ENCODE measurements around the gene LRRC8A.
A peak's percentile ranks its signal among the peaks of the same experiment; 100 is the strongest.
"Not testable (repeated sequence)": the region's sequence is repeated elsewhere in the genome, so short reads cannot be mapped to it uniquely, and the experiment has no call there.

LRRC8A gene

DNA sequence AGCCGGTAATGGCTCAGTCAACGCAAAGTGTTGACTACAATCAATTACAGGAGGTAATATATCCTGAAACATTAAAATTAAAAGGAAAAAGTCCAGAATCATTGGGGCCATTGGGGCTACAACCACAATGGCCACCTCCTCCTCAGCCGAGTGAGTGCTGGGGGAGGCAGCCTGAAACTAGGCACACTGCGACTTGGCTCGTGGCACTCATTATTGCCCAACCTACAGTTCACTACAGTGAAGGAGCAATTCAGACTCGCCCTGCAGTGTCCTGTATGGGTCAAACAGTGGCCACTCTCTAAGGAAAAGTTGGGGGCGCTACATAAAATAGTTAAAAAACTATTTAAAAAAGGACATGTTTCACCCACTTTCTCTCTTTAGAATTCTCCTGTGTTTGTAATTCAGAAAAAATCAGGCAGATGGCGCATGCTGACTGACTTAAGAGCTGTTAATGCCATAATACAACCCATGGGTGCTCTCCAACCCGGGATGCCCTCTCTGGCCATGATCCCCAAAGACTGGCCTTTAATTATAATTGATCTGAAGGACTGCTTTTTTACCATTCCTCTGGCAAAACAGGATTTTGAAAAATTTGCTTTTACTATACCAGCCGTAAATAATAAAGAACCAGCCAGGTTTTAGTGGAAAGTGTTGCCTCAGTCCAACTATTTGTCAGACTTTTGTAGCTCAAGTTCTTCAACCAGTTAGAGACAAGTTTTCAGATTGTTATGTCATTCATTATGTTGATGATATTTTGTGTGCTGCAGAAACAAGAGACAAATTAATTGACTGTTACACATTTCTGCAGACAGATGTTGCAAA lies 29.9 kb upstream of the LRRC8A start:
- DNase-seq (ENCODE audit: low read depth): peak; percentile 64
- TF ChIP-seq, protein P1, sequence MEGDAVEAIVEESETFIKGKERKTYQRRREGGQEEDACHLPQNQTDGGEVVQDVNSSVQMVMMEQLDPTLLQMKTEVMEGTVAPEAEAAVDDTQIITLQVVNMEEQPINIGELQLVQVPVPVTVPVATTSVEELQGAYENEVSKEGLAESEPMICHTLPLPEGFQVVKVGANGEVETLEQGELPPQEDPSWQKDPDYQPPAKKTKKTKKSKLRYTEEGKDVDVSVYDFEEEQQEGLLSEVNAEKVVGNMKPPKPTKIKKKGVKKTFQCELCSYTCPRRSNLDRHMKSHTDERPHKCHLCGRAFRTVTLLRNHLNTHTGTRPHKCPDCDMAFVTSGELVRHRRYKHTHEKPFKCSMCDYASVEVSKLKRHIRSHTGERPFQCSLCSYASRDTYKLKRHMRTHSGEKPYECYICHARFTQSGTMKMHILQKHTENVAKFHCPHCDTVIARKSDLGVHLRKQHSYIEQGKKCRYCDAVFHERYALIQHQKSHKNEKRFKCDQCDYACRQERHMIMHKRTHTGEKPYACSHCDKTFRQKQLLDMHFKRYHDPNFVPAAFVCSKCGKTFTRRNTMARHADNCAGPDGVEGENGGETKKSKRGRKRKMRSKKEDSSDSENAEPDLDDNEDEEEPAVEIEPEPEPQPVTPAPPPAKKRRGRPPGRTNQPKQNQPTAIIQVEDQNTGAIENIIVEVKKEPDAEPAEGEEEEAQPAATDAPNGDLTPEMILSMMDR (IDR thresholded peaks at IDR 0.05; ENCODE audit: low read depth, low read length): peak; percentile 37
- H3K4me3 ChIP-seq (ENCODE audit: low read depth, low read length): not testable (repeated sequence)

DNA sequence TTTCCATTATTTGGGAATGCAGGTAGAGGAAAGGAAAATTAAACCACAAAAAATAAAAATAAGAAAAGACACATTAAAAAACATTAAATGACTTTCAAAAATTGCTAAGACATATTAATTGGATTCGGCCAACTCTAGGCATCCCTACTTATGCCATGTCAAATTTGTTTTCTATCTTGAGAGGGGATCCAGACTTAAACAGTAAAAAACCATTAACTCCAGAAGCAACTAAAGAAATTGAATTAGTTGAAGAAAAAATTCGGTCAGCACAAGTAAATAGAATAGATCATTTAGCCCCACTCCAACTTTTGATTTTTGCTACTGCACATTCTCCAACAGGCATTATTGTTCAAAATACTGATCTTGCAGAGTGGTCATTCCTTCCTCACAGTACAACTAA lies 29.3 kb upstream of the LRRC8A start:
- not testable (repeated sequence) for DNase-seq (ENCODE audit: low read depth); H3K4me3 ChIP-seq (ENCODE audit: low read depth, low read length)

DNA sequence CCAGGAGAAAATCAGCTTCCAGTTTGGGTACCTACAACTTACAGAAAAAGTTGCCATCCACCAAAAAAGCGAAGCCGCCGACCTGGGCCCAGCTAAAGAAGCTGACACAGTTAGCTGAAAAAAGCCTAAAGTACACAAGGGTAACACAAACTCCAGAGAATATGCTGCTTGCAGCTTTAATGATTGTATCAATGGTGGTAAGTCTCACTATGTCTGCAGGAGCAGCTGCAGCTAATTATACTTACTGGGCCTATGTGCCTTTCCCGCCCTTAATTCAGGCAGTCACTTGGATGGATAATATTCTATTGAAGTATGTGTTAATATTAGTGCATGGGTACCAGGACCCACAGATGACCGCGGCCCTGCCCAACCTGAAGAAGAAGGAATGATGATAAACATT lies 27.5 kb upstream of the LRRC8A start:
- H3K4me3 ChIP-seq (ENCODE audit: low read depth, low read length); DNase-seq (ENCODE audit: low read depth): not testable (repeated sequence)

DNA sequence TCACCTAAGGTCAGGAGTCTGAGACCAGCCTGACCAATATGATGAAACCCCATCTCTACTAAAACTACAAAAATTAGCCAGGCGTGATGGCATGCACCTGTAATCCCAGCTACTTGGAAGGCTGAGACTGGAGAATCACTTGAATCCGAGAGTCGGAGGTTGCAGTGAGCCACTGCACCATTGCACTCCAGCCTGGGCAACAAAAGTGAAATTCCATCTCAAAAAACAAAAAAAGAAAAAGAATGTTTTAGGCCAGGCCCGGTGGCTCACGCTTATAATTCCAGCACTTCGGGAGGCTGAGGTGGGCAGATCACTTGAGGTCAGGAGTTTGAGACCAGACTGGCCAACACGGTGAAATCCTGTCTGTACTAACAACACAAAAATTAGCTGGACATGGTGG lies 23.5 kb upstream of the LRRC8A start:
- not testable (repeated sequence) for H3K4me3 ChIP-seq (ENCODE audit: low read depth, low read length); DNase-seq (ENCODE audit: low read depth)

DNA sequence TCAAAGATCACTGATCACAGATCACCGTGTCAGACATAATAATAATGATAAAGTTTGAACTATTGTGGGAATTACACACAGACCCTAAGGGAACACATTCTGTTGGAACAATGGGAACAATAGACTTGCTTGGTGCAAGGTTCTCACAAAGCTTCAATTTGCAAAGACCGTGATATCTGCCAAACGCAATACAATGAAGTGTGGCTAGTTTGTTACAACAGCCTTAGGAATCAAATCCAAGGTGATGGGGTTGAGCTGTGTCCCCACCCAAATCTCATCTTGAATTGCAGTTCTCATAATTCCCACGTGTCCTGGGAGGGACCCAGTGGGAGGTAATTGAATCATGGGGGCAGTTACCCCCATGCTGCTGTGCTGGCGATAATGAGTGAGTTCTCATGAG lies 21.0 kb upstream of the LRRC8A start:
- TF ChIP-seq, protein P2, sequence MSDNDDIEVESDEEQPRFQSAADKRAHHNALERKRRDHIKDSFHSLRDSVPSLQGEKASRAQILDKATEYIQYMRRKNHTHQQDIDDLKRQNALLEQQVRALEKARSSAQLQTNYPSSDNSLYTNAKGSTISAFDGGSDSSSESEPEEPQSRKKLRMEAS (IDR thresholded peaks at IDR 0.05; ENCODE audit: low read depth, low read length): no peak
- TF ChIP-seq POLR2A (IDR thresholded peaks at IDR 0.05; ENCODE audit: extremely low read depth, insufficient read length) (no peak), MYC (IDR thresholded peaks at IDR 0.05; ENCODE audit: low read depth, low read length) (no peak)
- TF ChIP-seq, protein P1 (IDR thresholded peaks at IDR 0.05; ENCODE audit: low read depth, low read length): no peak
- no peak for DNase-seq (ENCODE audit: low read depth)
- no peak overlapping the region for H3K4me3 ChIP-seq (ENCODE audit: low read depth, low read length)

DNA sequence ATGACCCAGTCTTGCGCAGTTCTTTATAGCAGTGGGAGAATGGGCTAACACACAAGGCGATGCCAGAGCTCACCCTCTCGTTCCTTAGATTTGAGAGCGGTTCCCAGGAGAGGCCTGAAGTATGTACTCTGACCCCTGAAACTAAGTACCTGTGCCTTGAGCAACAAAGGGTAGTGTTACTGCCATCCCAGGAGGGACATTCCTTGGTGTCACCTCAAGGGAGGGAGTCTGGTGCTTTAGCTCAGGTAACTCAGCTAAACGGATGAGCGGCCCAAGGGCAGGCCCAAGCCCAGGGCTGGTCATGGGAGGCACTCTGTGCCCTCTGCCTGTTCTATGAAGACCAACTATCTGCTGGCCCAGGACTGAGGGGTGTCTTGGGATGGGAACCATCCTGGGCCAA lies 20.4 kb upstream of the LRRC8A start:
- TF ChIP-seq POLR2A (IDR thresholded peaks at IDR 0.05; ENCODE audit: extremely low read depth, insufficient read length): no peak
- TF ChIP-seq MYC (IDR thresholded peaks at IDR 0.05; ENCODE audit: low read depth, low read length): no peak
- TF ChIP-seq, protein P2 (IDR thresholded peaks at IDR 0.05; ENCODE audit: low read depth, low read length): no peak
- TF ChIP-seq, protein P1 (IDR thresholded peaks at IDR 0.05; ENCODE audit: low read depth, low read length): no peak
- no peak overlapping the region for H3K4me3 ChIP-seq (ENCODE audit: low read depth, low read length)
- DNase-seq (ENCODE audit: low read depth): no peak

DNA sequence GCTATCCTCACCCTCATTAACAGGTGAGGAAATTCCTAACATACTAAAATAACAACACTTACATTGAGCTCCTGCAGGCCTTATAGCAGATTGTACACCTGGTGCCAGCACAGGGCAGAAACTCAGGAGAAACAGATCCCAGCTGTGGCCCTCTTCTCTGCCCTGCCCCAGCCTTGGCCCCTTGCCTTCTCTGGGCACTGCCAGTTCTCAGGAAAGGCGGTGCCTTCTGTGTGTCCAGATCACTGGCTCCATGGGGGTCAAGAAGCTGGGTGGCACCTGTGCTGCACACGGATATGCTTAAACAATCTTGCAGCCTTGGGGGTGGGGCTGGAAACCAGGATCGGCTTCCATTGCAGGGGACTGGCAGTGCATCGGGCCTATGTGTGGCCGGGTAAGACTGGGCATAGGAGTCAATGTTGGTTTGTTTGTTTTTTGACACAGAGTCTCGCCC lies 19.5 kb upstream of the LRRC8A start:
- no peak for TF ChIP-seq POLR2A (IDR thresholded peaks at IDR 0.05; ENCODE audit: extremely low read depth, insufficient read length)
- no peak for TF ChIP-seq MYC (IDR thresholded peaks at IDR 0.05; ENCODE audit: low read depth, low read length)
- TF ChIP-seq, protein P1 (IDR thresholded peaks at IDR 0.05; ENCODE audit: low read depth, low read length): no peak
- TF ChIP-seq, protein P2 (IDR thresholded peaks at IDR 0.05; ENCODE audit: low read depth, low read length): no peak
- H3K4me3 ChIP-seq (ENCODE audit: low read depth, low read length): no peak overlapping the region
- DNase-seq (ENCODE audit: low read depth): no peak
